HG03103 (cell line): ENCODE measurements around the gene ITPK1.
"Not testable (repeated sequence)": the region's sequence is repeated elsewhere in the genome, so short reads cannot be mapped to it uniquely, and the experiment has no call there.

Experiments used
- ATAC-seq: cut with Tn5 transposase; IDR thresholded peaks from one replicate; pipeline ENCODE4 v1.9.1; 2021; ENCODE audit warnings: low read depth; ENCODE audit not compliant: unreplicated experiment

Gene ITPK1

DNA sequence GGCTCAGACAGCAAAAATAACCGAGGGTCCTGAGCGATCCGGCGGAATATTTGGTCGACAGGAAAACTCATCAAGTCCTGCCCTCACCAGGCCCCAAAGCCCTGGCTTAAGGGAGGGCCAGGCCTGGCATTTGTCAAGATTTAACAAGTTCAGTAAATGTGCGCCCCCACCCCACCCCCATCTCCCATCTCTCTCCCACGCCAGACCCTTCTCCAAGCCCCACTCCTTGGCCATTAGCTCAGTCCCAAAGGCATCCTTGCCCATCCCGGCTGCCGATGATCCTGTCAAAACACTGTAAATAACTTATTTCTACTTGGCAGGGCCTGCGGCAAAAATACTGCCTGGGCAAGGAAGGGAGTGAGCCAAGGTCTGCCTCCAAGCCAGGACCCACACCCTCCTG is 52.8 kb downstream of the ITPK1 start:
- ATAC-seq = no peak

DNA sequence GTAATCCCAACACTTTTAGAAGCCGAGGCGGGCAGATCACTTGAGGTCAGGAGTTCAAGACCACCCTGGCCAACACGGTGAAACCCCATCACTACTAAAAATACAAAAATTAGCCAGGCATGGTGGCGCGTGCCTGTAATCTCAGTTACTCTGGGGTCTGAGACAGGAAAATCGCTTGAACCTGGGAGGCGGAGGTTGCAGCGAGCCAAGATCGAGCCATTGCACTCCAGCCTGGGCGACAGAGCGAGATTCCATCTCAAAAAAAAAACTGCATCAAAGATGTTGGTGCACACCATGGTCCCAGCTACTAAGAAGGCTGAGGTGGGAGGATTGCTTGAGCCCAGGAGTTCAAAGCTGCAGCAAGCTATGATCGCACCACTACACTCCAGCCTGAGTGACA is 53.7 kb downstream of the ITPK1 start:
- ATAC-seq = not testable (repeated sequence)

- ATAC-seq = no peak
Measured at GRCh38 chr14:93061380-93062012, 54.2 kb downstream of the ITPK1 start.

DNA sequence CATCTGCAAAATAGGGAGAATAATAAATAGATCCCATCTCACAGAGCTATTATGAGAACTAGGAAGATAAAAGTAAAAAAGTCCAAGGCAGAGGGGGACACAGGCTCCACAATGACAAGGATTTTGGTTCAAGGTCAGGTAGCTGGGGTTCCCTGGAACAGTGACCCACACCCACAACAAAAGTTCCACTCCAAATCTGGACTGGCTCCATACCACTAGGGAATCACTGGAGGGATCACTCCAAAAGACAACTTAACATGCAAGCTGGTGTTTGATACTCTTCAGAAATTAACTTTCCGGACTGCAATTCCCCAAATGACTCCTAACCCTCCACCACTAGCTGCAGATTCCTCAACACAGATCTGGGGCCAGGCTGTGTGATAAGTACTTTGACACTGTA is 54.9 kb downstream of the ITPK1 start:
- ATAC-seq = no peak

- ATAC-seq = no peak
Measured at GRCh38 chr14:93059917-93060545, 55.7 kb downstream of the ITPK1 start.

- no peak for ATAC-seq
Measured at GRCh38 chr14:93059260-93059659, 56.5 kb downstream of the ITPK1 start.

- ATAC-seq = no peak
Measured at GRCh38 chr14:93057586-93058280, 58.0 kb downstream of the ITPK1 start.

GRCh38 chr14:93056840-93057585 is 58.7 kb downstream of the ITPK1 start:
- no peak for ATAC-seq

DNA sequence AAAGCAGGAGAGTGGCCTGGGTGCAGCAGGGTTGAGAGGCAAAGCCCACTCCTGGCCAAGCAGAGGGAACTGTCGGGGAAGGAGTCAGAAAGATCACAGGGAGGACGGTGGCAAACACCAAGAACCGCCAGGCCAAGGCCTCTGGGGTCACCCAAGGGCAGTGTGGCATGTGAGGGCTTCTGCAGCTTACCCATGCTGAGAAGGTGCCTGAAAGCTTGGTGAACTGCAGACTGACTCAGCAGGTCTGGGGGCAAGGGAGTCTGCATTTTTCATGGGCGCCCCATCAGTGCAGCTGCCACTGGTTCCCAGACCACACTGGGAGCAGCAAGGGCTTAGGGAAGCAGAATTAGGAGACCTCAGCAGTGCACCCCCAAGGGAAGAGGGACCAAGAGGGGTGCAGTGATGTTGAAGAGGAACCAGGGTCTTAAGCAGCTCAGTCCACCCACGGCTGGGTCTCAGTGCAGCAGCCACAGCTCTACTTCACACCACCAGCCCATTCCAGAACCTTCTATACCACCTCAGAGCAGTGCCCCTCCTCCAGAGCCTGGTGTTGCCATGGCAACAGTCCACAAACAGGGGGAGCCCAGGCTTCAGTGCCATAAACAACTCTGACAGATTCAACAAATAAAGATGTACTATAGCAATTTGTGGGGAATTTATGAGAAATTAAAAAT is 59.4 kb downstream of the ITPK1 start:
- ATAC-seq = no peak

DNA sequence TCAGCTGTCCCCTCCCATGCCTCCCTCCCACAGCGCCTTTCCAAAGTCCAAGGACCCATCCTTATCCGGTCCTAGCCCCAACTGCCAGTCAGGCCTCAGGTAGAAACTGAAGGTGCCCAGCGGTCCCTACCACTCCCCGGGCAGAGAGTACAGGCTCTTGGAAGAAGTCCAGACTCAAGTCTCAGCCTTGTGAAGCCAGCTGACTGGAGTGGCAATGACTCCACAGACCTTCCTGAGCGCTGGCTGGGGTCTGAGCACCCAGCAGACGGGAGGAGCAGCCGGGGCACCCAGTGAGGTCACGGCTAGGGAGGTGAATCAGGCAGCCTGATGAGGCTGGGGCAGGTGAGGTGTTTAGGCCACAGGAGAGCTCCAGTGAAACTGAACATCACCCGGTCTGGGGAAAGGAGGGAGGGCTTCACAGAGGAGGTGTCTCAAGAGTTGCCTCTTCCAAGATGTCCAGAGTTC is 60.0 kb downstream of the ITPK1 start:
- ATAC-seq = no peak

DNA sequence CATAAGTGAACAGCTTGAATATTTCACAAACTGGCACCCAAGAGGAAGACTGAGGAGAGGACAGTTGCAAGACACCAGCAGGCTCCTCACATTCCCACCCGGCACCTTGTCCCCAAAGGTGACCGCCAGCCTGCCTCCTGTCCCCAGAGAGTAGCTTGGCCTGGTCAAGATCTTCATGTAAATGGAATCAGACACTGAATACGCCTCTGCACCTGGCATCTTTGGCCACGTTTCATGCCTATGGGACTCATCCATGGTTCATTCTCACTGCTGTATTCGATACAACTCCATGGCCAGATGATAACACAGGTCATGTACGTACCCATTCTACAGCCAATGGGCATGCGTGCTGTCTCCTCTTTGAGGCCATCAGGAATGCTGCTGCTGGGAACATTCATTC is 60.8 kb downstream of the ITPK1 start:
- ATAC-seq = no peak

GRCh38 chr14:93054006-93054405 is 61.7 kb downstream of the ITPK1 start:
- ATAC-seq = no peak

GRCh38 chr14:93051600-93052546 is 63.9 kb downstream of the ITPK1 start:
- no peak for ATAC-seq

GRCh38 chr14:93050761-93051160 is 65.0 kb downstream of the ITPK1 start:
- ATAC-seq = no peak

DNA sequence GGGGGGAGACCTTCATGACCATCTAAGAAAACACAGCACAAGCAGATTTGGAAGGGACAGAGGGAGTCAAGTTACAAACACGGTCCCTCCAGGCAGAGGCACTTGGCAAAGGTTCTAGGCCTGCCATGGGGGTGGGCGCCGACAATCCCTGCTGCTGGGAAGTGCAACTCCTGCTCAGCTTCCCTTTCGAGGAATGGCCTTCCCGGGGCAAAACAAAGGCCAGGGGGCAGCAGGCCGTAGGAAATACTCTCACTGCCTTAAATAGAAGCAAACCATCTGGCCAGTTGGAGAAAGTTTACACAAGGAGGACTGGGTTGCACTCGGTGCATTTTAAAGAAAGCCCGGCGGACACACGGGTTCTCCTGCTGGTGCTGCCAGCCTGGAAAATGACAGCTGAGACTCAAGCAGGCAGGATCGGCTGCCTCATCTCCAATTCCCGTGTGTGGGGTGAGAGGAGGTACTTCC is 65.8 kb downstream of the ITPK1 start:
- no peak for ATAC-seq

GRCh38 chr14:93049315-93049714 is 66.4 kb downstream of the ITPK1 start:
- no peak for ATAC-seq

DNA sequence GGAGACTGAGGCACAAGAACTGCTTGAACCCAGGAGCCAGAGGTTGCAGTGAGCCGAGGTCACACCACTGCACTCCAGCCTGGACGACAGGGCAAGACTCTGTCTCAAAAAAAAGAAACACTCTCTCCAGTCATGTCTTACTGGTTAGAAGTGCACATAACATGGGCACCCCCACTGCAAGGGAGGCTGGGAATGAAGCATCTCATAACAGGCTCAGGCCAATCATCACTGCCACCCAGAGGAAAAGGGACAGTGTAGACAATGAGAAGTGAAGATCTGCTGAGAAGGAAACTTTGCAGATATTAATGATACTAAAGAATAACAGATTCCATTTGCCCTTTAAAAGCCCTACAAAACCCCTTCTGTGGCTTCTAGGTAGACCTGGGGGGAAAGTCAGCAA is 66.9 kb downstream of the ITPK1 start:
- no peak for ATAC-seq

- ATAC-seq = no peak
Measured at GRCh38 chr14:93047661-93048060, 68.1 kb downstream of the ITPK1 start.

DNA sequence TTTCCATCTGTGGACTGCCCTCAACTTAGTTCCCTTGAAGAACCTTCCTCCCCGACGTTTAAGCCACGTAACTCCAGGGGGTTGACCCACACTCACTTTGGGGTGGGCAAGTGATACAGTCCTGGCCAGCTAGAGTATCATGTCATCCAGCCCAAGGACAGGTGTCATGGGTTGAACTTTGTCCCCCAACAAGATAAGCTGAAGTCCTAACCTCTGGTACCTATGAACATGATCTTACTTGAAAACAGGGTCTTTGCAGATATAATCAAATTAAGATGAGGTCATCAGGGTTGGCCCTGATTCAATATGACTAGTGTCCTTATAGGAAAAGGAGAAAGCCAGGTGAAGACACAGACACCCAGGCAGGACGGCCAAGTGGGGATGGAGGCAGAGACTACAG is 68.6 kb downstream of the ITPK1 start:
- ATAC-seq = no peak

GRCh38 chr14:93046705-93047050 is 69.0 kb downstream of the ITPK1 start:
- no peak for ATAC-seq
